GM18505 (cell line): ENCODE results near the gene KLHDC7B.

ENCODE experiments used
- ATAC-seq: cut with Tn5 transposase; IDR thresholded peaks from one replicate; pipeline ENCODE4 v1.9.1; 2021; ENCODE audit not compliant: unreplicated experiment
- POLR2A ChIP-seq: IDR thresholded peaks from 4 replicates; pipeline ENCODE4 v1.6.1; 2011; ENCODE audit warnings: borderline replicate concordance; ENCODE audit not compliant: insufficient read depth, insufficient read length; ENCODE audit errors: extremely low read depth

Gene KLHDC7B

DNA sequence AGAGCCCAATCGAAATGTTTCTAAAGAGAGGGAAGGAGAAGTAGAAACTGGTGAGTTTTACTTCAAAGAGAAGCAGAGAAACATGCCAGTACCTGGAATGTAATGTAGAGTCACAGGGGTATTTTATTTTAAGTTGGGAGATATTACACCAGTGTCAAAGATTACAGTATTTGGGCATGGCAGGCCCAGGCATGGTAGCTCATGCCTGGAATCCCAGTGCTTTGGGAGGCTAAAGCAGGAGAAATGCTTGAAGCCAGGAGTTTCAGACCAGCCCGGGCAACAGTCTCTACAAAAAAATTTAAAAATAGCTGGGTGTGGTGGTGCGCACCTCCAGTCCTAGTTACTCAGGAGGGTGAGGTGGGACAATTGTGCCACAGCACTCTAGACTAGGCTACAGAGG, 14.3 kb downstream of the KLHDC7B start:
- TF ChIP-seq POLR2A = no peak
- no peak for ATAC-seq

- no peak for TF ChIP-seq POLR2A
- ATAC-seq = no peak
Measured at GRCh38 chr22:50561401-50562358, 16.0 kb downstream of the KLHDC7B start.

- ATAC-seq = peak; percentile 90
- TF ChIP-seq POLR2A = peak; percentile 61
Measured at GRCh38 chr22:50562523-50563412, 17.1 kb downstream of the KLHDC7B start, which contains the start of gene SYCE3. Gene SYCE3, minus strand, starts transcription at chr22:50562919. Its CDS starts 6,514 bp downstream, at chr22:50556405.

- TF ChIP-seq POLR2A = no peak
- no peak for ATAC-seq
Measured at GRCh38 chr22:50563413-50564160, 17.9 kb downstream of the KLHDC7B start.

DNA sequence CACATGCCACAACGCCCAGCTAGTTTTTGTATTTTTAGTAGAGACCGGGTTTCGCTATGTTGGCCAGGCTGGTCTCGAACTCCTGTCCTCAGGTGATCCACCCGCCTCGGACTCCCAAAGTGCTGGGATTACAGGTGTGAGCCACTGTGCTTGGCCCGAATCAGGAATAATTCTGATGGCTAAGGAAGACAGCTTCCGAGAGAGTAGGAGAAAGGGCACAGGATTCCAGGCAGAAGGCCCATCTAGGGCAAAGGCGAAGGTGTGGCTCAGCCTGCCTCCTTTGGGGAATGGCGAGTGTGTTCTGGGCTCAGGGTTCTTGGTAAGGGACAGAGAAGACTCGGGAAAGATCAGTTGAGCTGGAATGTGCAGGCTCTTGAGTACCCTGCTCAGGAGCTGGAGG, 18.6 kb downstream of the KLHDC7B start:
- ATAC-seq = no peak
- no peak for TF ChIP-seq POLR2A

GRCh38 chr22:50567721-50568252, 22.1 kb downstream of the KLHDC7B start:
- TF ChIP-seq POLR2A = no peak
- ATAC-seq = no peak

- no peak for ATAC-seq
- TF ChIP-seq POLR2A = no peak
Measured at GRCh38 chr22:50568626-50569025, 22.9 kb downstream of the KLHDC7B start.

DNA sequence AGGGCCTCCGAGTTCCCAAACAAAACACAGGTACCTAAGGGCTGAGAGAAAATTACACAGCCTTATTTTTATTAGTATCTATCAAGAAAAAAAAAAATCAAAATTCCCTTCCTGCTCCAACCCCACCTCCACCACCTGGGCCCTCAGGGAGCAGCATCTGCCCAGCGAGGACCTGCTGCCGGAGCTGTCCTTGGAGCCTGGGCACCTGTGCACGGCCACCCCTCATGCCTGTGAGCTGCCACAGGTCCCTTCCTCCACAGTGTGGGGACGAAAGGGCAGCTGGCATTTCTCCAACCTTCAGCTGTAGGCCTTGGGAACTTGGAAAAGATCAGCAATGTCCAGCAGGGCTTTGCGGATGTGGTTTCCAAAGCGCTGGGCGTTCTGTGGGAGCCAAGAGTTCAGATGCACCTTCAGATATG, 23.4 kb downstream of the KLHDC7B start:
- no peak for ATAC-seq
- no peak for TF ChIP-seq POLR2A

GRCh38 chr22:50569896-50570535, 24.3 kb downstream of the KLHDC7B start:
- no peak for ATAC-seq
- TF ChIP-seq POLR2A = no peak

GRCh38 chr22:50570861-50571260, 25.2 kb downstream of the KLHDC7B start:
- no peak for ATAC-seq
- TF ChIP-seq POLR2A = no peak

GRCh38 chr22:50571264-50572175, 25.8 kb downstream of the KLHDC7B start:
- no peak for ATAC-seq
- TF ChIP-seq POLR2A = no peak
